Pancreas (tissue), 10 donors: ENCODE results near the gene TK2. TPM values are rescaled to one million over a fixed set of nuclear protein-coding genes. Genes with fewer than 3 reads are reported as not detected.
A peak's percentile ranks its signal among the peaks of the same experiment; 100 is the strongest.

Experiments used
- ATAC-seq, 4 donors: fragments of 200-7000 bp; cut with Tn5 transposase; one replicate each; pipeline versions ENCODE4 v1.8.0 to v1.9.1; 2020; ENCODE audit warnings: mild to moderate bottlenecking in 4 of 4, moderate library complexity in 4 of 4
- DNase-seq, 6 donors: peaks; one replicate each; pipeline ENCODE4 v3.0.0-alpha.2; 2020
- FAIRE-seq: peaks from 2 replicates; lab custom pipeline; 2012; peaks lifted over from hg19 to GRCh38; lab: Jason Lieb, UNC
- H3K27ac ChIP-seq, 4 donors: fragments of 200-600 bp; sonication (generic); 1 replicate in 3 of 4; 2 replicates in 1 of 4; pipeline versions ENCODE4 v1.5.0 to v1.8.0; 2020
- H3K27me3 ChIP-seq, 4 donors: fragments of 200-600 bp; one replicate each; pipeline ENCODE4 v1.8.0; 2021
- H3K36me3 ChIP-seq, 3 donors: fragments of 200-600 bp; sonication (generic) in 1 of 3; one replicate each; pipeline versions ENCODE4 v1.5.0 to v1.8.0; 2020 to 2021
- H3K4me1 ChIP-seq, 3 donors: fragments of 200-600 bp; one replicate each; pipeline ENCODE4 v1.8.0; 2021
- H3K4me3 ChIP-seq, 4 donors: fragments of 200-600 bp; sonication (generic) in 2 of 4; one replicate each; pipeline versions ENCODE4 v1.5.0 to v1.8.0; 2020 to 2021
- H3K9me3 ChIP-seq, 4 donors: fragments of 200-600 bp; one replicate each; pipeline ENCODE4 v1.8.0; 2021
- WGBS, 2 donors: extraction: QIAGEN DNeasy Blood & Tissue Kit; methylation state at CpG; one replicate each; pipeline ENCODE4 v1.1.7; 2013; 5-methylcytosine and 5-hydroxymethylcytosine counted together
- intact Hi-C, 3 donors: fragments of 100-400 bp; cut with DNase I; formaldehyde crosslinking; loops; one replicate each; pipeline versions ENCODE4 v1.11.1 to v1.14.2; 2022
- polyA plus RNA-seq, 2 donors: library from polyadenylated mRNA; stranded (reverse); fragments of 200-250 nt; gene quantifications; one replicate each; pipeline ENCODE4 v1.2.3, GENCODE V29; 2013
- total RNA-seq, 6 donors: library from RNA; stranded (reverse); fragmentation: NEBNext Ultra II Directional in 4 of 6; extraction: Animal tissue kit (Norgen Biotek cat#: 25700) in 4 of 6; gene quantifications; one replicate each; pipeline versions ENCODE4 v1.2.1 to v1.2.4, GENCODE V29; 2021 to 2023
- TF ChIP-seq, protein P1 (sequence below), 4 donors: fragments of 200-600 bp; sonication (generic) in 3 of 4; IDR thresholded peaks; one replicate each; pipeline versions ENCODE4 v1.5.0 to v1.8.0; 2021; ENCODE audit warnings: antibody characterized with exemption in 4 of 4
- donor health status: healthy with polysubstance abuse.
- donor health status: DM: no; HTN: no; CAD: no; lungs with moderate emphysema.
- donor health status: DM: no; HTN: no; CAD: no.
- donor health status: control.
- donor health status: control.
- donor health status: Bipolar disorder and iron deficiency.
- donor health status: DM: yes; HTN: yes; CAD: no.
- donor health status: DM: no; HTN: no; CAD: no.
- donor health status: DM: no; HTN: no; CAD: no.
- donor health status: DM: yes; HTN: yes; CAD: no.

Gene TK2
- total and polyA plus RNA-seq, 8 donors: 13.9 to 22.9 (median 20.5) TPM

DNA sequence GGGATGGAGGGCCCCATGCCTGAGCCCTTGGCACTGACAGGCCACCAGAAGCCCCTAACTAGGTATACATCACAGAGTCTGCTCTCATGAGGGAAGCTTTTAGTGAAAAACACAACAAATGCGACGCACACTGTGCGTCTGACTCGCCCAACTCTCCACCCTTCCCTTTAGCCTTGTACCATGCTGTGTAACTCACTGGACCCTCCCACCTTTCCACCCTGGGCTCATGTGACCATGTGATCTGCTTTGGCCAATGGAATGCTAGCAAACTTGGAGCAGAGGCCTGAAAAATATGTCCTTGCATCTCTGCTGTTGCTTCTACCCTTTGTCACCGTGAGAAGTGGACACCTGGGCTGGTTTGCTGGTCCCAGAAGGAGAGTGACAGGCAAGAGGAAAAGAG lies 21.6 kb downstream of the TK2 start:
- no peak overlapping the region for H3K27ac ChIP-seq
- no peaks in the 10 kb centered on the region for H3K27me3 ChIP-seq
- H3K36me3 ChIP-seq: peaks cover 0 to 56% (median 9%) of the 10 kb centered on the region in 3 donors
- no peak overlapping the region for H3K4me3 ChIP-seq
- intact Hi-C loops: no loop called here
- WGBS, 2 donors: 90 to 91% methylated on average over 5 of the region's 5 CpGs
- H3K9me3 ChIP-seq: no peaks in the 10 kb centered on the region
- DNase-seq: no peak
- TF ChIP-seq, protein P1, sequence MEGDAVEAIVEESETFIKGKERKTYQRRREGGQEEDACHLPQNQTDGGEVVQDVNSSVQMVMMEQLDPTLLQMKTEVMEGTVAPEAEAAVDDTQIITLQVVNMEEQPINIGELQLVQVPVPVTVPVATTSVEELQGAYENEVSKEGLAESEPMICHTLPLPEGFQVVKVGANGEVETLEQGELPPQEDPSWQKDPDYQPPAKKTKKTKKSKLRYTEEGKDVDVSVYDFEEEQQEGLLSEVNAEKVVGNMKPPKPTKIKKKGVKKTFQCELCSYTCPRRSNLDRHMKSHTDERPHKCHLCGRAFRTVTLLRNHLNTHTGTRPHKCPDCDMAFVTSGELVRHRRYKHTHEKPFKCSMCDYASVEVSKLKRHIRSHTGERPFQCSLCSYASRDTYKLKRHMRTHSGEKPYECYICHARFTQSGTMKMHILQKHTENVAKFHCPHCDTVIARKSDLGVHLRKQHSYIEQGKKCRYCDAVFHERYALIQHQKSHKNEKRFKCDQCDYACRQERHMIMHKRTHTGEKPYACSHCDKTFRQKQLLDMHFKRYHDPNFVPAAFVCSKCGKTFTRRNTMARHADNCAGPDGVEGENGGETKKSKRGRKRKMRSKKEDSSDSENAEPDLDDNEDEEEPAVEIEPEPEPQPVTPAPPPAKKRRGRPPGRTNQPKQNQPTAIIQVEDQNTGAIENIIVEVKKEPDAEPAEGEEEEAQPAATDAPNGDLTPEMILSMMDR (IDR thresholded peaks at IDR 0.05): no peak
- peak in 1 of 4 donors; percentile 16 for ATAC-seq
- no peaks in the 10 kb centered on the region for H3K4me1 ChIP-seq
- no peak for FAIRE-seq

GRCh38 chr16:66525396-66526180 lies 24.3 kb downstream of the TK2 start:
- Histone ChIP-seq H3K9me3 (no peaks in the 10 kb centered on the region), H3K27ac (peak overlapping the region in 2 of 4 donors; percentile 12 to 58), H3K36me3 (peaks cover 0 to 40% (median 1%) of the 10 kb centered on the region in 3 donors), H3K4me3 (no peak overlapping the region), H3K27me3 (no peaks in the 10 kb centered on the region), H3K4me1 (peaks cover 0 to 3% (median 0%) of the 10 kb centered on the region in 3 donors)
- intact Hi-C loops: no loop called here
- FAIRE-seq: no peak
- TF ChIP-seq, protein P1 (IDR thresholded peaks at IDR 0.05): no peak
- WGBS, 2 donors: 91 to 92% methylated on average over 9 of the region's 9 CpGs
- no peak for ATAC-seq
- no peak for DNase-seq

- no peaks in the 10 kb centered on the region for H3K9me3 ChIP-seq
- peaks cover 0 to 32% (median 0%) of the 10 kb centered on the region in 3 donors for H3K36me3 ChIP-seq
- FAIRE-seq: no peak
- ATAC-seq: peak in 3 of 4 donors; percentile 47 to 56 (median 52)
- peak overlapping the region in 3 of 4 donors; percentile 10 to 58 (median 50) for H3K27ac ChIP-seq
- TF ChIP-seq, protein P1 (IDR thresholded peaks at IDR 0.05): no peak
- H3K27me3 ChIP-seq: no peaks in the 10 kb centered on the region
- H3K4me3 ChIP-seq: no peak overlapping the region
- H3K4me1 ChIP-seq: peaks cover 0 to 3% (median 0%) of the 10 kb centered on the region in 3 donors
- intact Hi-C loops: no loop called here
- 78 to 84% methylated on average over 6 of the region's 6 CpGs for WGBS, 2 donors
- DNase-seq: no peak
Measured at GRCh38 chr16:66524601-66525164, 25.2 kb downstream of the TK2 start.

GRCh38 chr16:66523861-66524354 lies 26.0 kb downstream of the TK2 start:
- Histone ChIP-seq H3K4me1 (peaks cover 0 to 3% (median 0%) of the 10 kb centered on the region in 3 donors), H3K9me3 (no peaks in the 10 kb centered on the region), H3K36me3 (peaks cover 0 to 28% (median 0%) of the 10 kb centered on the region in 3 donors), H3K27ac (peak overlapping the region in 2 of 4 donors; percentile 50 to 58), H3K4me3 (no peak overlapping the region), H3K27me3 (no peaks in the 10 kb centered on the region)
- TF ChIP-seq, protein P1 (IDR thresholded peaks at IDR 0.05): no peak
- intact Hi-C loops: no loop called here
- no peak for ATAC-seq
- no peak for DNase-seq
- WGBS, 2 donors: 84 to 88% methylated on average over 9 of the region's 9 CpGs
- no peak for FAIRE-seq
